ENCODE results near the gene SLCO1B3. TPM values are rescaled to one million over a fixed set of nuclear protein-coding genes. Genes with fewer than 3 reads are reported as not detected.
A peak's percentile ranks its signal among the peaks of the same experiment; 100 is the strongest.

The SLCO1B3 gene
- total and polyA plus RNA-seq, 11 donors = 0.58 to 3.0 TPM; not detected in 9

DNA sequence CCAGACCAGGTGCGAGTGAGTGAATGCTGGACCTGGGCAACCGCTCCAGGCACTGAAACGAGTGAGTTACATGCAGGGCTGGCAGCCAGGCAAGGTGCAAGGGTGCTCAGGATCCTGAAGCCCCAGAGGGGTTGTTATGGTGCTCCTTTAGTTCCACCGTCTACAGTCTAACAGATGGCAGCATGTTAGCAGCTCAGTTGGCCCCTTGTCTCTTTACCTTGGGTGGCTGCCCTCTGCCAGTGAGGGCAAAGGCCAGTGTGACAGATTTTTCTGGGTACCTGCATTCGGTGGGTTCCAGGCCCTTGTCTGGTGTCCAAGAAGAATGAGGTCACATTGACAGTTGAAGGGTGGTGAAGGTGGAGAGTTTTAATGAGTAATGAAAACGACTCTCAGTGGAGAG is 106.8 kb downstream of the SLCO1B3 start:
- Histone ChIP-seq H3K4me1 (no peaks in the 10 kb centered on the region), H3K27me3 (no peaks in the 10 kb centered on the region), H3K4me3 (no peak overlapping the region), H3K27ac (no peak overlapping the region), H3K36me3 (no peaks in the 10 kb centered on the region), H3K9me3 (peaks cover 0 to 4% (median 0%) of the 10 kb centered on the region in 12 donors)
- no peak for DNase-seq
- intact Hi-C loops (cut with DNase I) = no loop called here
- no peak for ATAC-seq
- 48 to 68% (median 66%) methylated on average over 5 to 6 of the region's 6 CpGs for WGBS, 4 donors
- no peak for TF ChIP-seq CTCF (IDR thresholded peaks at IDR 0.05)
- TF ChIP-seq POLR2A (IDR thresholded peaks at IDR 0.05) = no peak

- no peak for ATAC-seq
- H3K4me3 ChIP-seq = no peak overlapping the region
- no peak for DNase-seq
- H3K27me3 ChIP-seq = no peaks in the 10 kb centered on the region
- H3K4me1 ChIP-seq = no peaks in the 10 kb centered on the region
- 76 to 96% (median 92%) methylated on average over 1 of the region's 1 CpG for WGBS, 4 donors
- no peak overlapping the region for H3K27ac ChIP-seq
- peaks cover 0 to 4% (median 0%) of the 10 kb centered on the region in 12 donors for H3K9me3 ChIP-seq
- no peaks in the 10 kb centered on the region for H3K36me3 ChIP-seq
- intact Hi-C loops (cut with DNase I) = no loop called here
- TF ChIP-seq CTCF (IDR thresholded peaks at IDR 0.05) (no peak), POLR2A (IDR thresholded peaks at IDR 0.05) (no peak)
These were observed 107.3 kb downstream of the SLCO1B3 start for GRCh38 chr12:20917819-20918218.

- no peak overlapping the region for H3K4me3 ChIP-seq
- WGBS, 4 donors = 59 to 67% (median 64%) methylated on average over 4 of the region's 4 CpGs
- H3K9me3 ChIP-seq = peaks cover 0 to 15% (median 0%) of the 10 kb centered on the region in 12 donors
- DNase-seq (no peak), ATAC-seq (no peak)
- intact Hi-C loops (cut with DNase I) = no loop called here
- H3K4me1 ChIP-seq = no peaks in the 10 kb centered on the region
- TF ChIP-seq POLR2A (IDR thresholded peaks at IDR 0.05) = no peak
- TF ChIP-seq CTCF (IDR thresholded peaks at IDR 0.05) = no peak
- H3K36me3 ChIP-seq = no peaks in the 10 kb centered on the region
- H3K27ac ChIP-seq = no peak overlapping the region
- no peaks in the 10 kb centered on the region for H3K27me3 ChIP-seq
These were observed 121.4 kb downstream of the SLCO1B3 start for GRCh38 chr12:20931894-20932293.

DNA sequence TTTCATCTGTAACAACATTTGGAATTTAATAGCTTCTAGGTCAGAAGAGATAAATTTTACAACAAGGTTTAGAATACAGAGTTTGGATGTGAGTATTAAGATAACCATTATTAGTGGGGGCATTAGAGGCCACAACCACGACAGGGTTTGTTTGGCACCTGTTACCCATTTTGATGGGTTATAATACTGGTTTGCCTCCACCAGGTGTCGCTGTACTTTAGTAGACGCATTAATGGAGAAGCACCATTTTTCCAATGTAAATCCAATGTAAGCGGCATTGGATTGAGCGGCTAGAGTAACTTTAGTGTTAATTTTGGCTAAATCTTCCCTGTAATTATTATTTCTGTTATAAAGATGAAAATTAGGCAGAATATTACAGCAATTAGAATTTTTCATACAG is 136.2 kb downstream of the SLCO1B3 start:
- no peaks in the 10 kb centered on the region for H3K4me1 ChIP-seq
- H3K36me3 ChIP-seq = no peaks in the 10 kb centered on the region
- no peak overlapping the region for H3K27ac ChIP-seq
- H3K4me3 ChIP-seq = no peak overlapping the region
- 38 to 47% (median 41%) methylated on average over 5 of the region's 5 CpGs for WGBS, 4 donors
- intact Hi-C loops (cut with DNase I) = no loop called here
- ATAC-seq = no peak
- TF ChIP-seq POLR2A (IDR thresholded peaks at IDR 0.05) (no peak), CTCF (IDR thresholded peaks at IDR 0.05) (peak in 8 of 12 donors; percentile 12 to 42 (median 31))
- DNase-seq = no peak
- H3K9me3 ChIP-seq = no peaks in the 10 kb centered on the region
- H3K27me3 ChIP-seq = no peaks in the 10 kb centered on the region
